Uterus (tissue), 4 donors: ENCODE measurements around the gene TOP3B. TPM values are rescaled to one million over a fixed set of nuclear protein-coding genes. Genes with fewer than 3 reads are reported as not detected.

Experiments used
- DNase-seq, 2 donors: peaks; one replicate each; pipeline ENCODE4 v3.0.0-alpha.2; 2019 to 2020
- H3K27ac ChIP-seq, 2 donors: fragments of 200-600 bp; sonication (generic); 1 replicate in 1 of 2; 2 replicates in 1 of 2; pipeline ENCODE4 v1.5.1; 2016 to 2018
- H3K27me3 ChIP-seq, 2 donors: fragments of 200-600 bp; sonication (generic); one replicate each; pipeline ENCODE4 v1.5.1; 2018 to 2019; ENCODE audit warnings: control low read depth in 1 of 2
- H3K36me3 ChIP-seq, 2 donors: fragments of 200-600 bp; sonication (generic); one replicate each; pipeline ENCODE4 v1.5.1; 2019; ENCODE audit warnings: control low read depth in 1 of 2
- H3K4me1 ChIP-seq, 2 donors: fragments of 200-600 bp; sonication (generic); one replicate each; pipeline ENCODE4 v1.5.1; 2018 to 2019; ENCODE audit warnings: control low read depth in 1 of 2
- H3K4me3 ChIP-seq, 2 donors: fragments of 200-600 bp; sonication (generic); 1 replicate in 1 of 2; 2 replicates in 1 of 2; pipeline ENCODE4 v1.5.1; 2018 to 2019; ENCODE audit warnings: mild to moderate bottlenecking in 1 of 2
- H3K9me3 ChIP-seq, 2 donors: fragments of 200-600 bp; sonication (generic); one replicate each; pipeline ENCODE4 v1.5.1; 2019; ENCODE audit warnings: control low read depth in 1 of 2
- POLR2A ChIP-seq, 2 donors: fragments of 450-650 bp; IDR thresholded peaks; one replicate each; pipeline ENCODE4 v1.6.1; 2016; ENCODE audit warnings: antibody characterized with exemption in 2 of 2, mild to moderate bottlenecking in 1 of 2, moderate library complexity in 1 of 2
- intact Hi-C: fragments of 100-400 bp; cut with DNase I; formaldehyde crosslinking; loops from one replicate; pipeline ENCODE4 v1.15.1; 2023; ENCODE audit warnings: low total_unique reads
- total RNA-seq, 4 donors: library from RNA; depleted of rRNA in 3 of 4; stranded (reverse); fragments of >200 nt in 3 of 4; gene quantifications; one replicate each; pipeline versions ENCODE4 v1.1.0 to v1.2.4, GENCODE V29; 2014 to 2023
- TF ChIP-seq, protein P1 (sequence below), 4 experiments: fragments of 200-600 bp in 2 of 4; fragments of 450-650 bp in 2 of 4; sonication (generic) in 2 of 4; IDR thresholded peaks; one replicate each; pipeline ENCODE4 v1.5.1; 2016 to 2019; ENCODE audit warnings: antibody characterized with exemption in 4 of 4, mild to moderate bottlenecking in 2 of 4, moderate library complexity in 1 of 4
- donor health status: DM: yes; HTN: yes; CAD: no.

TOP3B gene
- total RNA-seq, 4 donors from 2014 or later, result 6.2 to 36.4 (median 20.9) TPM

DNA sequence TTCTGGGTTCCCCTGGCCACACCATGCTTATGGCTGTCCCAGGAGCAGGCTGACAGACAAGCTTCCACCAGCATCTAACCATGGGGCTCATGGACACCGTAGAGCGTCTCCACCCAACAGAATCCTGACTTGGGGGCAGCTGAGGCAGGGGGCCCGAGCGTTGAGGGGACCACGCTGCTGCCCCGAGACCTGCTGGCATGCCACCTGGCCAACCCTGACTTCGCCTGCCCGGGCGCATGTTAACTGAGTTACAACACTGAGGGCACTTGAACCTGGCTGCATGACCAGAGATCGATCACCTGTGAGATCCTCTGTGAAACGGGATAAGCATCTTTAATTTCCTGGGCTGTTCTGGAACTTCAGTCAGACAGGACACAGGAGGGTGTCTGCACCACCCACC, 43.7 kb downstream of the TOP3B start:
- Histone ChIP-seq H3K27me3 (no peaks in the 10 kb centered on the region), H3K4me3 (no peak overlapping the region), H3K36me3 (no peaks in the 10 kb centered on the region), H3K4me1 (peaks cover 17 to 28% of the 10 kb centered on the region in 2 donors), H3K9me3 (no peaks in the 10 kb centered on the region), H3K27ac (peak overlapping the region; percentile 93 to 97)
- no peak for TF ChIP-seq POLR2A (IDR thresholded peaks at IDR 0.05)
- TF ChIP-seq, protein P1, sequence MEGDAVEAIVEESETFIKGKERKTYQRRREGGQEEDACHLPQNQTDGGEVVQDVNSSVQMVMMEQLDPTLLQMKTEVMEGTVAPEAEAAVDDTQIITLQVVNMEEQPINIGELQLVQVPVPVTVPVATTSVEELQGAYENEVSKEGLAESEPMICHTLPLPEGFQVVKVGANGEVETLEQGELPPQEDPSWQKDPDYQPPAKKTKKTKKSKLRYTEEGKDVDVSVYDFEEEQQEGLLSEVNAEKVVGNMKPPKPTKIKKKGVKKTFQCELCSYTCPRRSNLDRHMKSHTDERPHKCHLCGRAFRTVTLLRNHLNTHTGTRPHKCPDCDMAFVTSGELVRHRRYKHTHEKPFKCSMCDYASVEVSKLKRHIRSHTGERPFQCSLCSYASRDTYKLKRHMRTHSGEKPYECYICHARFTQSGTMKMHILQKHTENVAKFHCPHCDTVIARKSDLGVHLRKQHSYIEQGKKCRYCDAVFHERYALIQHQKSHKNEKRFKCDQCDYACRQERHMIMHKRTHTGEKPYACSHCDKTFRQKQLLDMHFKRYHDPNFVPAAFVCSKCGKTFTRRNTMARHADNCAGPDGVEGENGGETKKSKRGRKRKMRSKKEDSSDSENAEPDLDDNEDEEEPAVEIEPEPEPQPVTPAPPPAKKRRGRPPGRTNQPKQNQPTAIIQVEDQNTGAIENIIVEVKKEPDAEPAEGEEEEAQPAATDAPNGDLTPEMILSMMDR (IDR thresholded peaks at IDR 0.05), result no peak
- intact Hi-C loops, result loop anchor here (2.0 kb wide), 1 partner anchor 14 kb away; the partner anchor contains the start of gene PPM1F
- DNase-seq, result no peak

DNA sequence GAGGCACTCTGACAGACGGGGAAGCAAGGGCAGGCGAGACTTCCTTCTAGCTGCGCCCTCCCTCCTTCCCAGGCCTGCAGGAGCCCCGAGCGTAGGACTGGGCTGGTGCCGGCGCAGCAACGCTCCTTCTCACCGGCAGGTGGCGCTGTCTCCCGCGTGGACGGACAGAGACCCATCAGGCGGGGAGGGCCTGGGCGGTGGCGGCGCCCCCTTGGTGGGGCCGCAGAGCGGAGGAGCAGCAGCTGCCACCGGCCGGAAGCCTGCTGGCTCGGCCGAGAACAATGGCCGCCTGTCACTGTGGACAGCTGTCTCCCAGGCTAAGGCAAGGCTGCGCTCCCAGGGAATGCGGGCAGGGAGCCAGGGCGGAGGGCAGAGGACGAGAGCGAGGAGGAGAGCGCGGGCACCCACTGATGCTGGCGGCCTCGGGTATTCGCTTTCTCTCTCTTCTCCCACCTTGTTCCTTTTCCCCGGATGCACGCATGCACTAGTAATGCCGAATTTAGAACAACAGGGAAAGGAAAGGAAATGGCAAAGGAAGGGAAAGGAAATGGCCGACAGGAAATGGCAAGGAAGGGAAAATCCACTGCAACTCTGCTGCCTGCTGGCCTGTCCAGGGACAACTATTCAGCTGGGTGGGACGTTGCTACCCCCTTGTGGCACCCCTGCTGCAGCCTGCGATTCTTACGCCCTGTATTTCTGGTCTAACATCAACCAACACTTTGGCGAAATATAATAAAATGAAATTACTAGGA, 44.3 kb downstream of the TOP3B start:
- Histone ChIP-seq H3K9me3 (no peaks in the 10 kb centered on the region), H3K36me3 (no peaks in the 10 kb centered on the region), H3K4me1 (peaks cover 17 to 22% of the 10 kb centered on the region in 2 donors), H3K27ac (peak overlapping the region; percentile 93 to 97), H3K27me3 (no peaks in the 10 kb centered on the region), H3K4me3 (peak overlapping the region; percentile 48 to 63)
- peak in 1 of 2 donors; percentile 65 for TF ChIP-seq POLR2A (IDR thresholded peaks at IDR 0.05)
- TF ChIP-seq, protein P1 (IDR thresholded peaks at IDR 0.05), result peak; percentile 95 to 100 (median 98)
- intact Hi-C loops, result loop anchor here (2.0 kb wide), 1 partner anchor 15 kb away; the partner anchor contains the start of gene PPM1F
- peak; percentile 93 to 97 for DNase-seq

DNA sequence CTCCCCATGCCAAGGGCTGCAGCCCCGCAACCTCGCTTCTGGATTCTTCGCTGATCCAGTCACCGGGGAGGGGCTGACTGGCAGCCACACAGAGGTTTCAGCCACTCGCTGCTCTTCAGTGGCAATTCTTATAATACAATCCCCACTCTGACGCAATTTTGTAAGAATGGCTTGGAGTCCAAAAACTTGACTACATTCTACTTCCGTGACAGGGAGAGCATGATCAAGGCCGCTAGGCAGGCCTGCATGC, 44.8 kb downstream of the TOP3B start:
- Histone ChIP-seq H3K27me3 (no peaks in the 10 kb centered on the region), H3K27ac (peak overlapping the region; percentile 93 to 97), H3K4me1 (peaks cover 14 to 17% of the 10 kb centered on the region in 2 donors), H3K9me3 (no peaks in the 10 kb centered on the region), H3K36me3 (no peaks in the 10 kb centered on the region), H3K4me3 (peak overlapping the region; percentile 48 to 63)
- peak in 1 of 2 donors; percentile 77 for DNase-seq
- no peak for TF ChIP-seq POLR2A (IDR thresholded peaks at IDR 0.05)
- TF ChIP-seq, protein P1 (IDR thresholded peaks at IDR 0.05), result no peak
- intact Hi-C loops, result loop anchor here (2.0 kb wide), 1 partner anchor 15 kb away; the partner anchor contains the start of gene PPM1F

DNA sequence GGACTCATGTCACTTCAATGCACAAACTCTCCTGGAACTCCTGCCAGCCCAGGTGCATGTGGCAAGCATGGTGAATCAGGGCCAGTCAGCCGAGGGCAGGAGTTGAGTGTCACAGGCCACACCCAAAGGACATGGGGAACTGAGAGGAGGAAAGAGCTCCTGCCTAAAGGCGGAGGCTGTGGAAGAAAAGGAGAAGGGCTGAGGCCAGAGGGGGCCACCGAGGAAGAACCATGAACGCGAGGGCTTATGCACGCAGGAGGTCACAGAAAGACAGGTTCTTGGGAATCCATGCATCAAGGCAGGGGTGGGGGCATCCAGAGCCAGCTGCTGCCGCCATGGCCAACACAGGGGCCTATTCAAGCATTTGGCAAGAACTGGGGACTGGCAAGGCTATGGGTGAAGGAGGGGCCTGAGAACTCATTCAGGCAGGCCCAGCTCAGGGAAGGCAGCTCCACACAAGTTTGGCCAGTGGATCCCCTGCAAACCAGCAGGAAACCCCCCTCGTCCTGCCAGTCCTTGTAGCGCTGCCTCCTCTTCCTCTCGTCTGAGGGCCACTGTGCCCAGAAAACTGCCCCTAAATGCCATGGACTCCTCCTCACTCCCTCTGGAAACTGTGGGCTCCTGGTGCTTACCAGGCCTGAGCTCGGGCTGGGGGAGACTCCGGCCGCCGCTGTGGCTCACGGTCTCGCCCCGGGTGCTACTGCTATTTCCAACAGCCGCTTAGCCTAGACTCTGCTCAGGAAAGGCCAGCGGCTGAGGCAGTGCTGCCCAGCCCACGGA, 45.4 kb downstream of the TOP3B start:
- H3K9me3 ChIP-seq, result no peaks in the 10 kb centered on the region
- peak overlapping the region; percentile 93 to 97 for H3K27ac ChIP-seq
- H3K4me3 ChIP-seq, result peak overlapping the region; percentile 48 to 63
- no peaks in the 10 kb centered on the region for H3K36me3 ChIP-seq
- no peak for TF ChIP-seq POLR2A (IDR thresholded peaks at IDR 0.05)
- TF ChIP-seq, protein P1 (IDR thresholded peaks at IDR 0.05), result no peak
- H3K27me3 ChIP-seq, result no peaks in the 10 kb centered on the region
- no peak for DNase-seq
- peaks cover 13 to 15% of the 10 kb centered on the region in 2 donors for H3K4me1 ChIP-seq
- intact Hi-C loops, result no loop called here
